HL-60 (cell line): ENCODE results near the gene MDH1.

Experiments
- DNase-seq, 2 experiments: peaks; one replicate each; pipeline ENCODE4 v3.0.0-alpha.2; 2010 to 2020; ENCODE audit warnings: low read depth in 1 of 2, low spot score in 1 of 2
- H3K27ac ChIP-seq: fragments of 250-450 bp; sonication (Bioruptor Pico); replicated peaks from 2 replicates; pipeline ENCODE4 v1.5.1; 2020; ENCODE audit warnings: mild to moderate bottlenecking, moderate library complexity
- H3K27me3 ChIP-seq: fragments of 250-450 bp; sonication (Bioruptor Pico); 2 replicates; pipeline ENCODE4 v1.5.1; 2021; ENCODE audit warnings: mild to moderate bottlenecking, moderate library complexity; ENCODE audit not compliant: insufficient read depth, poor library complexity, severe bottlenecking
- H3K4me3 ChIP-seq: replicated peaks from 2 replicates; pipeline ENCODE4 v1.5.1; 2011; ENCODE audit warnings: mild to moderate bottlenecking, control low read depth, low read length; ENCODE audit not compliant: insufficient read depth
- GABPA ChIP-seq: IDR thresholded peaks from 2 replicates; pipeline ENCODE4 v1.6.1; 2012; ENCODE audit warnings: low read depth
- POLR2AphosphoS5 ChIP-seq: IDR thresholded peaks from 2 replicates; pipeline ENCODE4 v1.6.1; 2012; ENCODE audit warnings: low read depth
- SPI1 ChIP-seq: IDR thresholded peaks from 2 replicates; pipeline ENCODE4 v1.6.1; 2012; ENCODE audit warnings: low read depth, mild to moderate bottlenecking, borderline replicate concordance
- TF ChIP-seq, protein P1 (sequence below): IDR thresholded peaks from 2 replicates; pipeline ENCODE4 v1.6.1; 2012; ENCODE audit warnings: low read depth; ENCODE audit not compliant: insufficient replicate concordance
- TF ChIP-seq, protein P2 (sequence below): IDR thresholded peaks from one replicate; pipeline ENCODE4 v1.5.1; 2011; ENCODE audit warnings: low read length, control low read depth, inconsistent platforms; ENCODE audit not compliant: insufficient read depth

MDH1 gene

GRCh38 chr2:63591566-63592175 lies 2.9 kb downstream of the MDH1 start:
- Histone ChIP-seq H3K4me3 (peak overlapping the region; percentile 24), H3K27me3 (no peaks in the 10 kb centered on the region), H3K27ac (peak overlapping the region; percentile 88)
- TF ChIP-seq GABPA (no peak), POLR2AphosphoS5 (no peak), SPI1 (no peak)
- TF ChIP-seq, protein P1, sequence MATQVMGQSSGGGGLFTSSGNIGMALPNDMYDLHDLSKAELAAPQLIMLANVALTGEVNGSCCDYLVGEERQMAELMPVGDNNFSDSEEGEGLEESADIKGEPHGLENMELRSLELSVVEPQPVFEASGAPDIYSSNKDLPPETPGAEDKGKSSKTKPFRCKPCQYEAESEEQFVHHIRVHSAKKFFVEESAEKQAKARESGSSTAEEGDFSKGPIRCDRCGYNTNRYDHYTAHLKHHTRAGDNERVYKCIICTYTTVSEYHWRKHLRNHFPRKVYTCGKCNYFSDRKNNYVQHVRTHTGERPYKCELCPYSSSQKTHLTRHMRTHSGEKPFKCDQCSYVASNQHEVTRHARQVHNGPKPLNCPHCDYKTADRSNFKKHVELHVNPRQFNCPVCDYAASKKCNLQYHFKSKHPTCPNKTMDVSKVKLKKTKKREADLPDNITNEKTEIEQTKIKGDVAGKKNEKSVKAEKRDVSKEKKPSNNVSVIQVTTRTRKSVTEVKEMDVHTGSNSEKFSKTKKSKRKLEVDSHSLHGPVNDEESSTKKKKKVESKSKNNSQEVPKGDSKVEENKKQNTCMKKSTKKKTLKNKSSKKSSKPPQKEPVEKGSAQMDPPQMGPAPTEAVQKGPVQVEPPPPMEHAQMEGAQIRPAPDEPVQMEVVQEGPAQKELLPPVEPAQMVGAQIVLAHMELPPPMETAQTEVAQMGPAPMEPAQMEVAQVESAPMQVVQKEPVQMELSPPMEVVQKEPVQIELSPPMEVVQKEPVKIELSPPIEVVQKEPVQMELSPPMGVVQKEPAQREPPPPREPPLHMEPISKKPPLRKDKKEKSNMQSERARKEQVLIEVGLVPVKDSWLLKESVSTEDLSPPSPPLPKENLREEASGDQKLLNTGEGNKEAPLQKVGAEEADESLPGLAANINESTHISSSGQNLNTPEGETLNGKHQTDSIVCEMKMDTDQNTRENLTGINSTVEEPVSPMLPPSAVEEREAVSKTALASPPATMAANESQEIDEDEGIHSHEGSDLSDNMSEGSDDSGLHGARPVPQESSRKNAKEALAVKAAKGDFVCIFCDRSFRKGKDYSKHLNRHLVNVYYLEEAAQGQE: no peak
- TF ChIP-seq, protein P2, sequence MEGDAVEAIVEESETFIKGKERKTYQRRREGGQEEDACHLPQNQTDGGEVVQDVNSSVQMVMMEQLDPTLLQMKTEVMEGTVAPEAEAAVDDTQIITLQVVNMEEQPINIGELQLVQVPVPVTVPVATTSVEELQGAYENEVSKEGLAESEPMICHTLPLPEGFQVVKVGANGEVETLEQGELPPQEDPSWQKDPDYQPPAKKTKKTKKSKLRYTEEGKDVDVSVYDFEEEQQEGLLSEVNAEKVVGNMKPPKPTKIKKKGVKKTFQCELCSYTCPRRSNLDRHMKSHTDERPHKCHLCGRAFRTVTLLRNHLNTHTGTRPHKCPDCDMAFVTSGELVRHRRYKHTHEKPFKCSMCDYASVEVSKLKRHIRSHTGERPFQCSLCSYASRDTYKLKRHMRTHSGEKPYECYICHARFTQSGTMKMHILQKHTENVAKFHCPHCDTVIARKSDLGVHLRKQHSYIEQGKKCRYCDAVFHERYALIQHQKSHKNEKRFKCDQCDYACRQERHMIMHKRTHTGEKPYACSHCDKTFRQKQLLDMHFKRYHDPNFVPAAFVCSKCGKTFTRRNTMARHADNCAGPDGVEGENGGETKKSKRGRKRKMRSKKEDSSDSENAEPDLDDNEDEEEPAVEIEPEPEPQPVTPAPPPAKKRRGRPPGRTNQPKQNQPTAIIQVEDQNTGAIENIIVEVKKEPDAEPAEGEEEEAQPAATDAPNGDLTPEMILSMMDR: no peak
- DNase-seq: no peak

GRCh38 chr2:63594660-63595059 lies 5.9 kb downstream of the MDH1 start:
- Histone ChIP-seq H3K4me3 (no peak overlapping the region), H3K27me3 (no peaks in the 10 kb centered on the region), H3K27ac (no peak overlapping the region)
- TF ChIP-seq, protein P2: no peak
- TF ChIP-seq GABPA (no peak), POLR2AphosphoS5 (no peak), SPI1 (no peak)
- TF ChIP-seq, protein P1: no peak
- DNase-seq: no peak

- TF ChIP-seq SPI1 (no peak), POLR2AphosphoS5 (no peak), GABPA (no peak)
- TF ChIP-seq, protein P1: no peak
- TF ChIP-seq, protein P2: no peak
- DNase-seq: peak in 1 of 2 experiments; percentile 18
- Histone ChIP-seq H3K4me3 (no peak overlapping the region), H3K27ac (no peak overlapping the region), H3K27me3 (no peaks in the 10 kb centered on the region)
Measured at GRCh38 chr2:63596401-63596883, 7.7 kb downstream of the MDH1 start.
